H9 (cell line): ENCODE data around the gene TMEM132C. TPM values are rescaled to one million over a fixed set of nuclear protein-coding genes. Genes with fewer than 3 reads are reported as not detected.

Source experiments
- DNase-seq: peaks from one replicate; pipeline ENCODE4 v3.0.0-alpha.2; 2017
- H2AFZ ChIP-seq: one replicate; pipeline ENCODE4 v1.6.1; 2013; ENCODE audit warnings: mild to moderate bottlenecking, low read length, control low read depth, moderate library complexity
- H2AK5ac ChIP-seq: 2 replicates; pipeline ENCODE4 v1.6.1; 2013; ENCODE audit warnings: low read length, control low read depth, mixed read lengths; ENCODE audit not compliant: insufficient read length
- H2BK120ac ChIP-seq: one replicate; pipeline ENCODE4 v1.6.1; 2013; ENCODE audit warnings: low read depth, mild to moderate bottlenecking, low read length, control low read depth, inconsistent platforms; ENCODE audit not compliant: poor library complexity, severe bottlenecking
- H2BK12ac ChIP-seq: 2 replicates; pipeline ENCODE4 v1.6.1; 2013; ENCODE audit warnings: low read length, control low read depth, mixed read lengths, low read depth; ENCODE audit not compliant: insufficient read length
- H2BK15ac ChIP-seq: 2 replicates; pipeline ENCODE4 v1.6.1; 2013; ENCODE audit warnings: low read depth, low read length, control low read depth
- H2BK20ac ChIP-seq: one replicate; pipeline ENCODE4 v1.6.1; 2013; ENCODE audit warnings: low read depth, mild to moderate bottlenecking, low read length, control low read depth, inconsistent platforms; ENCODE audit not compliant: poor library complexity, severe bottlenecking
- H2BK5ac ChIP-seq: 2 replicates; pipeline ENCODE4 v1.6.1; 2013; ENCODE audit warnings: low read length, control low read depth, mixed read lengths; ENCODE audit not compliant: insufficient read length
- H3K14ac ChIP-seq: 2 replicates; pipeline ENCODE4 v1.6.1; 2013; ENCODE audit warnings: low read length, control low read depth; ENCODE audit not compliant: insufficient read depth
- H3K18ac ChIP-seq: 2 replicates; pipeline ENCODE4 v1.6.1; 2013; ENCODE audit warnings: low read depth, mild to moderate bottlenecking, mixed read lengths, low read length, control low read depth; ENCODE audit not compliant: insufficient read length
- H3K23ac ChIP-seq: 2 replicates; pipeline ENCODE4 v1.6.1; 2013; ENCODE audit warnings: low read length, control low read depth, mixed read lengths, low read depth; ENCODE audit not compliant: insufficient read length
- H3K23me2 ChIP-seq: 2 replicates; pipeline ENCODE4 v1.6.1; 2013; ENCODE audit warnings: low read depth, mild to moderate bottlenecking, mixed read lengths, low read length, control low read depth; ENCODE audit not compliant: insufficient read length, poor library complexity, severe bottlenecking
- H3K27ac ChIP-seq: 2 replicates; pipeline ENCODE4 v1.5.1; 2013; ENCODE audit warnings: low read length, control low read depth, mixed read lengths, low read depth; ENCODE audit not compliant: insufficient read length
- H3K27me3 ChIP-seq: 2 replicates; pipeline ENCODE4 v1.6.1; 2013; ENCODE audit warnings: low read length, control low read depth, inconsistent platforms; ENCODE audit not compliant: insufficient read depth
- H3K4ac ChIP-seq: 2 replicates; pipeline ENCODE4 v1.6.1; 2013; ENCODE audit warnings: low read depth, mild to moderate bottlenecking, control low read depth, inconsistent platforms, low read length, moderate library complexity
- H3K4me1 ChIP-seq: 2 replicates; pipeline ENCODE4 v1.6.1; 2013; ENCODE audit warnings: low read length, control low read depth, inconsistent platforms; ENCODE audit not compliant: insufficient read depth
- H3K4me2 ChIP-seq: 2 replicates; pipeline ENCODE4 v1.6.1; 2013; ENCODE audit warnings: low read length, control low read depth, mixed read lengths; ENCODE audit not compliant: insufficient read length, insufficient read depth
- H3K56ac ChIP-seq: 2 replicates; pipeline ENCODE4 v1.6.1; 2013; ENCODE audit warnings: low read depth, mild to moderate bottlenecking, mixed read lengths, low read length, control low read depth; ENCODE audit not compliant: insufficient read length
- H3K79me1 ChIP-seq: 2 replicates; pipeline ENCODE4 v1.6.1; 2013; ENCODE audit warnings: low read depth, mild to moderate bottlenecking, moderate library complexity, low read length, control low read depth, inconsistent platforms; ENCODE audit not compliant: insufficient read depth, poor library complexity, severe bottlenecking
- H3K79me2 ChIP-seq: 2 replicates; pipeline ENCODE4 v1.6.1; 2013; ENCODE audit warnings: low read length, control low read depth, inconsistent platforms; ENCODE audit not compliant: insufficient read depth
- H3K9ac ChIP-seq: 2 replicates; pipeline ENCODE4 v1.6.1; 2013; ENCODE audit warnings: low read length, control low read depth, mixed read lengths; ENCODE audit not compliant: insufficient read length; ENCODE audit errors: extremely low read depth
- H3K9me3 ChIP-seq: one replicate; pipeline ENCODE4 v1.6.1; 2013; ENCODE audit warnings: low read depth, low read length, inconsistent platforms; ENCODE audit not compliant: control insufficient read depth
- H3T11ph ChIP-seq: one replicate; pipeline ENCODE4 v1.6.1; 2013; ENCODE audit warnings: mild to moderate bottlenecking, low read length, control low read depth, inconsistent platforms
- H4K20me1 ChIP-seq: one replicate; pipeline ENCODE4 v1.6.1; 2013; ENCODE audit not compliant: control insufficient read depth, insufficient read length, insufficient read depth
- H4K5ac ChIP-seq: 2 replicates; pipeline ENCODE4 v1.6.1; 2013; ENCODE audit warnings: low read depth, mild to moderate bottlenecking, mixed read lengths, low read length, control low read depth; ENCODE audit not compliant: insufficient read length
- H4K8ac ChIP-seq: replicated peaks from 2 replicates; pipeline ENCODE4 v1.6.1; 2013; ENCODE audit warnings: low read length, control low read depth, mixed read lengths, low read depth; ENCODE audit not compliant: insufficient read length
- H4K91ac ChIP-seq: 2 replicates; pipeline ENCODE4 v1.6.1; 2013; ENCODE audit warnings: low read depth, mild to moderate bottlenecking, moderate library complexity, mixed read lengths, low read length, control low read depth; ENCODE audit not compliant: insufficient read length
- H3K27ac Mint-ChIP-seq, 3 experiments: 2 replicates in 2 of 3; 3 replicates in 1 of 3; pipeline ENCODE4 v1.8.0; 2020 to 2021; ENCODE audit warnings: mixed read lengths in 3 of 3, mild to moderate bottlenecking in 1 of 3, moderate library complexity in 1 of 3
- H3K27me3 Mint-ChIP-seq: 2 replicates; pipeline ENCODE4 v1.8.0; 2021; ENCODE audit warnings: low read depth, mild to moderate bottlenecking, moderate library complexity, mixed read lengths
- H3K36me3 Mint-ChIP-seq, 3 experiments: 2 replicates in 2 of 3; 3 replicates in 1 of 3; pipeline ENCODE4 v1.8.0; 2020 to 2021; ENCODE audit warnings: low read depth in 3 of 3, mixed read lengths in 3 of 3; ENCODE audit not compliant: insufficient read depth in 1 of 3
- H3K4me1 Mint-ChIP-seq, 2 experiments: 2 replicates each; pipeline ENCODE4 v1.8.0; 2020; ENCODE audit warnings: mixed read lengths in 2 of 2
- H3K4me3 Mint-ChIP-seq, 2 experiments: 2 replicates in 1 of 2; 3 replicates in 1 of 2; pipeline ENCODE4 v1.8.0; 2020 to 2021; ENCODE audit warnings: mild to moderate bottlenecking in 2 of 2, mixed read lengths in 2 of 2, moderate library complexity in 1 of 2
- H3K9me3 Mint-ChIP-seq, 2 experiments: 2 replicates in 1 of 2; 3 replicates in 1 of 2; pipeline ENCODE4 v1.8.0; 2020; ENCODE audit warnings: mild to moderate bottlenecking in 2 of 2, mixed read lengths in 2 of 2, moderate library complexity in 1 of 2
- CTCF ChIP-seq: fragments of 200-600 bp; sonication (generic); conservative IDR thresholded peaks from 3 replicates; pipeline ENCODE4 v1.8.0; 2021; ENCODE audit warnings: antibody characterized with exemption, mild to moderate bottlenecking
- WGBS: extraction: QIAGEN DNeasy Blood & Tissue Kit; methylation state at CpG from one replicate; pipeline ENCODE4 v1.1.7; 2013; ENCODE audit warnings: missing lambda C conversion rate, low lambda C conversion rate, mixed read lengths; ENCODE audit not compliant: insufficient read length; ENCODE audit errors: extremely low coverage; 5-methylcytosine and 5-hydroxymethylcytosine counted together
- total RNA-seq: library from RNA; stranded (reverse); gene quantifications from 2 replicates; pipeline ENCODE4 v1.2.1, GENCODE V29; 2021

Gene TMEM132C
- total RNA-seq, 1 experiment from 2014 or later: 0.22 TPM

- Histone ChIP-seq H3K14ac (no peak overlapping the region), H4K5ac (no peak overlapping the region), H4K20me1 (no peaks in the 10 kb centered on the region), H2BK5ac (no peak overlapping the region), H3K9me3 (no peaks in the 10 kb centered on the region), H3K23ac (no peak overlapping the region), H3K4me1 (no peaks in the 10 kb centered on the region), H3K4ac (no peak overlapping the region), H3K56ac (no peak overlapping the region), H2BK120ac (no peak overlapping the region), H2AFZ (no peak overlapping the region), H3T11ph (no peak overlapping the region), H2BK12ac (no peak overlapping the region), H3K23me2 (no peaks in the 10 kb centered on the region), H4K8ac (no peak overlapping the region), H3K27me3 (no peaks in the 10 kb centered on the region), H3K79me1 (no peaks in the 10 kb centered on the region), H2BK20ac (no peak overlapping the region), H3K4me2 (no peak overlapping the region), H2BK15ac (no peak overlapping the region), H3K79me2 (no peaks in the 10 kb centered on the region), H3K9ac (no peak overlapping the region), H3K18ac (no peak overlapping the region), H2AK5ac (no peak overlapping the region), H4K91ac (no peak overlapping the region), H3K27ac (no peak overlapping the region)
- no peaks in the 10 kb centered on the region for H3K36me3 Mint-ChIP-seq
- peaks cover 30% of the 10 kb centered on the region for H3K27me3 Mint-ChIP-seq
- H3K4me1 Mint-ChIP-seq: no peaks in the 10 kb centered on the region
- H3K9me3 Mint-ChIP-seq: no peaks in the 10 kb centered on the region
- DNase-seq: no peak
- no peak for TF ChIP-seq CTCF
- no CpG with 5 or more reads among the region's 18 CpGs for WGBS
- no peak overlapping the region for H3K4me3 Mint-ChIP-seq
- no peak overlapping the region; a peak in 1 of 7 replicates for H3K27ac Mint-ChIP-seq
Measured at GRCh38 chr12:128425666-128426331, 158.8 kb downstream of the TMEM132C start.
